ENCODE data around the gene TXN. TPM values are rescaled to one million over a fixed set of nuclear protein-coding genes. Genes with fewer than 3 reads are reported as not detected.
"Not testable (repeated sequence)": the region's sequence is repeated elsewhere in the genome, so short reads cannot be mapped to it uniquely, and the experiment has no call there.

The TXN gene
- total RNA-seq, 4 donors from 2014 or later, result 136 to 226 (median 178) TPM

GRCh38 chr9:110197330-110198187, 58.7 kb downstream of the TXN start:
- H3K9me3 ChIP-seq, result no peaks in the 10 kb centered on the region
- no peaks in the 10 kb centered on the region for H3K27me3 ChIP-seq
- no peak for TF ChIP-seq POLR2A (IDR thresholded peaks at IDR 0.05)
- peak in 3 of 6 experiments; percentile 37 to 45 (median 42) for TF ChIP-seq CTCF (IDR thresholded peaks at IDR 0.05)
- H3K36me3 ChIP-seq, result no peaks in the 10 kb centered on the region
- peaks cover 0 to 38% (median 0%) of the 10 kb centered on the region in 4 donors for H3K4me1 ChIP-seq
- DNase-seq, result peak in 1 of 3 donors; percentile 55
- peak overlapping the region in 3 of 4 donors; percentile 27 to 78 (median 61) for H3K27ac ChIP-seq
- H3K4me3 ChIP-seq, result no peak overlapping the region

GRCh38 chr9:110196084-110196499, 60.2 kb downstream of the TXN start:
- H3K36me3 ChIP-seq, H3K27ac ChIP-seq, H3K4me3 ChIP-seq, DNase-seq, H3K27me3 ChIP-seq, H3K9me3 ChIP-seq: not testable (repeated sequence)
- H3K4me1 ChIP-seq, result peaks cover 0 to 38% (median 0%) of the 10 kb centered on the region in 4 donors

Other genes with a start within 250 kb of the TXN start
- gene C9orf152, start 48.3 kb downstream of the TXN start, total RNA-seq, result 10 to 100 TPM in 2 of 4 donors, 1 to 10 TPM in 2; 9.2 to 12.8 (median 10.9) TPM
- gene TXNDC8, start 81.4 kb upstream of the TXN start, total RNA-seq, result not detected